ENCODE data around the gene MLST8. TPM values are rescaled to one million over a fixed set of nuclear protein-coding genes. Genes with fewer than 3 reads are reported as not detected.

The MLST8 gene
- total and polyA plus RNA-seq, 4 donors = 10.6 to 80.9 (median 52.9) TPM

GRCh38 chr16:2187212-2187611 lies 18.0 kb upstream of the MLST8 start:
- peaks cover 23% of the 10 kb centered on the region for H3K4me1 ChIP-seq (ENCODE audit: control insufficient read depth, insufficient read depth, low read length)
- no peak overlapping the region for H3K4me3 ChIP-seq (ENCODE audit: low read depth, low read length)
- H3K36me3 ChIP-seq (ENCODE audit: control insufficient read depth, insufficient read depth, low read length) = peaks cover 100% of the 10 kb centered on the region
- H3K9me3 ChIP-seq (ENCODE audit: control insufficient read depth, insufficient read depth, low read length) = no peaks in the 10 kb centered on the region
- WGBS (ENCODE audit: insufficient coverage) = 83% methylated on average over 17 of the region's 17 CpGs
- no peak for DNase-seq (ENCODE audit: low read depth in 4 of 6, low spot score in 6 of 6)
- no peak overlapping the region for H3K27ac ChIP-seq (ENCODE audit: low read depth, low read length)
- H3K27me3 ChIP-seq (ENCODE audit: control insufficient read depth, insufficient read depth, low read length) = no peaks in the 10 kb centered on the region

GRCh38 chr16:2188395-2188794 lies 16.9 kb upstream of the MLST8 start:
- Histone ChIP-seq H3K36me3 (ENCODE audit: control insufficient read depth, insufficient read depth, low read length) (peaks cover 97% of the 10 kb centered on the region), H3K27ac (ENCODE audit: low read depth, low read length) (no peak overlapping the region)

DNA sequence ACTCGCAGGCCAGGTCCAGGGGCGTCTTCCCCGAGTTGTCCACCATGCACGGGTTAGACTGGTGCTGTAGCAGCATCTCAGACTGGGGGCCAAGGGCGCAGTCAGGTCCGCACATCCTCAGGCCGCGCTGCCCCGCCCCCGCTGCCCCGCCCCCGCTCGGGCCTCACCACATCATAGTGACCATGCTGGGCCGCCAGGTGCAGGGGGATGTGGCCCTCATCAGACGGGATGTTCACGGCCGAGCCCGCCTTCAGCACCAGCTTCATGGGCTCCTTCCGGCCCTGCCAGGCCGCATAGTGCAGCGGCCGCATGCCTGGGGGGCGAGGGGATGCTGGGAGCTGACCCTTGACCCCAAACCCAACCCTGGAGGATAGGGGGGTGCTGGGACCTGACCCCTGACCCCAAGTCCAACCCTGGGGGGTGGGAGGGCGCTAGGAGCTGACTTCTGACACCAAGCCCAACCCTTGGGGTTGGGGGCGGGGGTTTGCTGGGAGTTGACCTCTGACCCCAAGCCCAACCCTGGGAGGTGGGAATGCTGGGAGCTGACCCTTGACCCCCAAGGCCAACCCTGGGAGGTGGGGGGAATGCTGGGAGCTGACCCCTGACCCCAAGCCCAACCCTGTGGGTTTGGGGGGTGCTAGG lies 15.9 kb upstream of the MLST8 start:
- Histone ChIP-seq H3K27me3 (ENCODE audit: control insufficient read depth, insufficient read depth, low read length) (no peaks in the 10 kb centered on the region), H3K27ac (ENCODE audit: low read depth, low read length) (no peak overlapping the region), H3K36me3 (ENCODE audit: control insufficient read depth, insufficient read depth, low read length) (peaks cover 96% of the 10 kb centered on the region), H3K4me1 (ENCODE audit: control insufficient read depth, insufficient read depth, low read length) (peaks cover 34% of the 10 kb centered on the region), H3K4me3 (ENCODE audit: low read depth, low read length) (no peak overlapping the region), H3K9me3 (ENCODE audit: control insufficient read depth, insufficient read depth, low read length) (no peaks in the 10 kb centered on the region)
- 81% methylated on average over 19 of the region's 25 CpGs for WGBS (ENCODE audit: insufficient coverage)
- DNase-seq (ENCODE audit: low read depth in 4 of 6, low spot score in 6 of 6) = no peak

More at GRCh38 chr16:2188395-2188794, 16.9 kb upstream of the MLST8 start:
- Histone ChIP-seq H3K27me3 (ENCODE audit: control insufficient read depth, insufficient read depth, low read length) (no peaks in the 10 kb centered on the region), H3K4me3 (ENCODE audit: low read depth, low read length) (no peak overlapping the region), H3K9me3 (ENCODE audit: control insufficient read depth, insufficient read depth, low read length) (no peaks in the 10 kb centered on the region), H3K4me1 (ENCODE audit: control insufficient read depth, insufficient read depth, low read length) (peaks cover 26% of the 10 kb centered on the region)
- WGBS (ENCODE audit: insufficient coverage) = 92% methylated on average over 7 of the region's 8 CpGs
- no peak for DNase-seq (ENCODE audit: low read depth in 4 of 6, low spot score in 6 of 6)

GRCh38 chr16:2190002-2190658 lies 15.1 kb upstream of the MLST8 start:
- no peak for DNase-seq (ENCODE audit: low read depth in 4 of 6, low spot score in 6 of 6)
- no peak overlapping the region for H3K27ac ChIP-seq (ENCODE audit: low read depth, low read length)
- H3K36me3 ChIP-seq (ENCODE audit: control insufficient read depth, insufficient read depth, low read length) = peaks cover 93% of the 10 kb centered on the region
- H3K4me1 ChIP-seq (ENCODE audit: control insufficient read depth, insufficient read depth, low read length) = peaks cover 42% of the 10 kb centered on the region
- no peaks in the 10 kb centered on the region for H3K27me3 ChIP-seq (ENCODE audit: control insufficient read depth, insufficient read depth, low read length)
- H3K9me3 ChIP-seq (ENCODE audit: control insufficient read depth, insufficient read depth, low read length) = no peaks in the 10 kb centered on the region
- no peak overlapping the region for H3K4me3 ChIP-seq (ENCODE audit: low read depth, low read length)
- 72% methylated on average over 24 of the region's 24 CpGs for WGBS (ENCODE audit: insufficient coverage)

GRCh38 chr16:2190659-2191445 lies 14.4 kb upstream of the MLST8 start:
- DNase-seq (ENCODE audit: low read depth in 4 of 6, low spot score in 6 of 6) = peak in 1 of 6 donors; percentile 57
- WGBS (ENCODE audit: insufficient coverage) = 59% methylated on average over 25 of the region's 25 CpGs
- Histone ChIP-seq H3K27me3 (ENCODE audit: control insufficient read depth, insufficient read depth, low read length) (no peaks in the 10 kb centered on the region), H3K36me3 (ENCODE audit: control insufficient read depth, insufficient read depth, low read length) (peaks cover 85% of the 10 kb centered on the region), H3K9me3 (ENCODE audit: control insufficient read depth, insufficient read depth, low read length) (no peaks in the 10 kb centered on the region), H3K4me3 (ENCODE audit: low read depth, low read length) (no peak overlapping the region), H3K4me1 (ENCODE audit: control insufficient read depth, insufficient read depth, low read length) (peaks cover 49% of the 10 kb centered on the region), H3K27ac (ENCODE audit: low read depth, low read length) (no peak overlapping the region)

- H3K9me3 ChIP-seq (ENCODE audit: control insufficient read depth, insufficient read depth, low read length) = no peaks in the 10 kb centered on the region
- H3K27me3 ChIP-seq (ENCODE audit: control insufficient read depth, insufficient read depth, low read length) = no peaks in the 10 kb centered on the region
- H3K36me3 ChIP-seq (ENCODE audit: control insufficient read depth, insufficient read depth, low read length) = peaks cover 80% of the 10 kb centered on the region
- no peak overlapping the region for H3K4me3 ChIP-seq (ENCODE audit: low read depth, low read length)
- 63% methylated on average over 11 of the region's 11 CpGs for WGBS (ENCODE audit: insufficient coverage)
- DNase-seq (ENCODE audit: low read depth in 4 of 6, low spot score in 6 of 6) = no peak
- H3K27ac ChIP-seq (ENCODE audit: low read depth, low read length) = no peak overlapping the region
- H3K4me1 ChIP-seq (ENCODE audit: control insufficient read depth, insufficient read depth, low read length) = peaks cover 49% of the 10 kb centered on the region
These were observed 13.9 kb upstream of the MLST8 start for GRCh38 chr16:2191446-2191706.

GRCh38 chr16:2194166-2194834 lies 11.0 kb upstream of the MLST8 start:
- H3K27me3 ChIP-seq (ENCODE audit: control insufficient read depth, insufficient read depth, low read length) = peaks cover 3% of the 10 kb centered on the region
- peak overlapping the region; percentile 36 for H3K4me3 ChIP-seq (ENCODE audit: low read depth, low read length)
- peaks cover 55% of the 10 kb centered on the region for H3K4me1 ChIP-seq (ENCODE audit: control insufficient read depth, insufficient read depth, low read length)
- DNase-seq (ENCODE audit: low read depth in 4 of 6, low spot score in 6 of 6) = peak in 1 of 6 donors; percentile 45
- H3K27ac ChIP-seq (ENCODE audit: low read depth, low read length) = no peak overlapping the region
- no peaks in the 10 kb centered on the region for H3K9me3 ChIP-seq (ENCODE audit: control insufficient read depth, insufficient read depth, low read length)
- 42% methylated on average over 11 of the region's 16 CpGs for WGBS (ENCODE audit: insufficient coverage)
- peaks cover 51% of the 10 kb centered on the region for H3K36me3 ChIP-seq (ENCODE audit: control insufficient read depth, insufficient read depth, low read length)

DNA sequence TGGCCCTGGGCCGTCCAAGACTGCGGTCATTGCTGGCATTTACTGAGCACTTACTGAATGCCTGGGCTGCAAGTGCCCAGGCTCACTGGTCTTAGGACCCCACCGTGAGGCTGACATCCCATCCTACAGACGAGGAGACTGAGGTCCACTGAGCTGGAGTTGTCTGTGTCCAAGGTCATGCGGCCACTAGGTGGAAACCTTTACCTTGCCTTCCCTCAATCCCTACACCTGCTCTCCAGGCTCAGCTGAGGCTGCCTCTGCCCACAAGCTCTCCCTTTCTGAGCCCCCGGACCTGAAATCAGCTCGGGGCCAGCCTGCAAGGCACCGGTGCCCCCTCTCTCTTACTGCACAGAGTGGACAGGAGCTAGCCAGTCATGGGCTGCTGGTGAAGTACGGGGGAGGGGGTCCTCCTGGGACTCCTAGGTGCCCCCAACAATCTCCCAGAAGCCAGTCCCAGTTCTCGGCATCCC lies 10.4 kb upstream of the MLST8 start:
- 32% methylated on average over 7 of the region's 10 CpGs for WGBS (ENCODE audit: insufficient coverage)
- H3K4me1 ChIP-seq (ENCODE audit: control insufficient read depth, insufficient read depth, low read length) = peaks cover 54% of the 10 kb centered on the region
- DNase-seq (ENCODE audit: low read depth in 4 of 6, low spot score in 6 of 6) = peak in 2 of 6 donors; percentile 37 to 83
- H3K4me3 ChIP-seq (ENCODE audit: low read depth, low read length) = peak overlapping the region; percentile 36
- peaks cover 3% of the 10 kb centered on the region for H3K27me3 ChIP-seq (ENCODE audit: control insufficient read depth, insufficient read depth, low read length)
- H3K9me3 ChIP-seq (ENCODE audit: control insufficient read depth, insufficient read depth, low read length) = no peaks in the 10 kb centered on the region
- H3K36me3 ChIP-seq (ENCODE audit: control insufficient read depth, insufficient read depth, low read length) = peaks cover 45% of the 10 kb centered on the region
- H3K27ac ChIP-seq (ENCODE audit: low read depth, low read length) = no peak overlapping the region

- Histone ChIP-seq H3K4me3 (ENCODE audit: low read depth, low read length) (peak overlapping the region; percentile 36), H3K9me3 (ENCODE audit: control insufficient read depth, insufficient read depth, low read length) (no peaks in the 10 kb centered on the region), H3K36me3 (ENCODE audit: control insufficient read depth, insufficient read depth, low read length) (peaks cover 39% of the 10 kb centered on the region), H3K27me3 (ENCODE audit: control insufficient read depth, insufficient read depth, low read length) (peaks cover 3% of the 10 kb centered on the region), H3K4me1 (ENCODE audit: control insufficient read depth, insufficient read depth, low read length) (peaks cover 48% of the 10 kb centered on the region), H3K27ac (ENCODE audit: low read depth, low read length) (no peak overlapping the region)
- 2% methylated on average over 44 of the region's 49 CpGs for WGBS (ENCODE audit: insufficient coverage)
- DNase-seq (ENCODE audit: low read depth in 4 of 6, low spot score in 6 of 6) = peak in 1 of 6 donors; percentile 54
These were observed 9.7 kb upstream of the MLST8 start for GRCh38 chr16:2195322-2196161.

Data from spinal cord (tissue), 10 donors.